SK-N-MC (cell line): Measurements from ENCODE around the gene PRKCQ.

Source experiments
- EZH2 ChIP-seq: fragments of 200-600 bp; sonication (generic); IDR thresholded peaks from one replicate; pipeline ENCODE4 v1.6.1; 2017; ENCODE audit warnings: antibody characterized with exemption
- POLR2AphosphoS5 ChIP-seq: IDR thresholded peaks from 2 replicates; pipeline ENCODE4 v1.6.1; 2012; ENCODE audit warnings: mild to moderate bottlenecking, low read depth, low read length, borderline replicate concordance

DNA sequence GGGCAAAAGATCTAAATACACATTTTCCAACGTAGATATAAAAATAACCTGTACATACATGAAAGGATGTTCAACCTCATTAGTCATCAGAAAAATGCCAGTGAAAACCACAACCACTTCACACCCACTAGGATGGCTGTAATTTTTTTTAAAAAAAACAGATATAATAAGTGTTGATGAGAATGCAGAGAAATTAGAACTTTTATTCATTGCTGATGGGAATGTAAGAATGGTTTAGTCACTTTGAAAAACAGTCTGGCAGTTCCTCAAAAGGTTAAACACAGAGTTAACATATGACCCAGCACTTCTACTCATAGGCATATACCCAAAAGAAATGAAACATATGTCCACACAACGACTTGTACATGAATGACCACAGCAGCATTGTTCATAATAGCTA, 32.3 kb upstream of the PRKCQ start:
- TF ChIP-seq EZH2 = no peak
- no peak for TF ChIP-seq POLR2AphosphoS5
